IMR-90 (cell line): ENCODE data around the gene SPEM1. TPM values are rescaled to one million over a fixed set of nuclear protein-coding genes. Genes with fewer than 3 reads are reported as not detected.
A peak's percentile ranks its signal among the peaks of the same experiment; 100 is the strongest.

ENCODE experiments used
- ATAC-seq: fragments of 200-7000 bp; cut with Tn5 transposase; 2 replicates; pipeline ENCODE4 v1.9.1; 2020; ENCODE audit warnings: low read depth, mild to moderate bottlenecking, moderate library complexity
- BruUV-seq: library from RNA; stranded (reverse); fragments of 400-500 nt; replicated peaks from 2 replicates; lab custom pipeline; 2021; lab: Mats Ljungman, UMichigan
- CTCF ChIA-PET: fragments of 300-600 bp; formaldehyde crosslinking; extraction: SDS; loops from one replicate; lab custom pipeline; 2021; ENCODE audit warnings: antibody characterized with exemption; lab: Yijun Ruan, JAX
- POLR2A ChIA-PET: fragments of 300-600 bp; sonication (Branson Sonifier 250); formaldehyde crosslinking; loops from one replicate; lab custom pipeline; 2022; ENCODE audit warnings: antibody characterized with exemption; ENCODE audit not compliant: unreplicated experiment; lab: Charles Lee
- DNase-seq: peaks from one replicate; pipeline ENCODE4 v3.0.0; 2013
- H2AFZ ChIP-seq: replicated peaks from 2 replicates; pipeline ENCODE3; 2013; ENCODE audit warnings: low read length, mild to moderate bottlenecking; ENCODE audit not compliant: poor library complexity
- H2AK5ac ChIP-seq: 2 replicates; pipeline ENCODE4 v1.6.1; 2013; ENCODE audit warnings: low read depth, low read length, inconsistent platforms
- H2AK9ac ChIP-seq: replicated peaks from 2 replicates; pipeline ENCODE3; 2013; ENCODE audit warnings: mild to moderate bottlenecking, low read depth, low read length, moderate library complexity; ENCODE audit not compliant: poor library complexity
- H2BK120ac ChIP-seq: 2 replicates; pipeline ENCODE4 v1.6.1; 2013; ENCODE audit warnings: low read depth, low read length, inconsistent platforms
- H2BK15ac ChIP-seq: 3 replicates; pipeline ENCODE4 v1.6.1; 2013; ENCODE audit warnings: low read depth, low read length, inconsistent platforms
- H2BK20ac ChIP-seq: 2 replicates; pipeline ENCODE4 v1.6.1; 2013; ENCODE audit warnings: low read depth, mild to moderate bottlenecking, inconsistent platforms, low read length, moderate library complexity
- H2BK5ac ChIP-seq: 2 replicates; pipeline ENCODE4 v1.6.1; 2013; ENCODE audit warnings: mild to moderate bottlenecking, low read depth, low read length, inconsistent platforms; ENCODE audit not compliant: poor library complexity, severe bottlenecking
- H3K14ac ChIP-seq: replicated peaks from 2 replicates; pipeline ENCODE4 v1.6.1; 2013; ENCODE audit warnings: low read depth, low read length, inconsistent platforms
- H3K18ac ChIP-seq: 2 replicates; pipeline ENCODE4 v1.6.1; 2013; ENCODE audit warnings: low read depth, low read length, control low read depth
- H3K23ac ChIP-seq: 2 replicates; pipeline ENCODE4 v1.6.1; 2013; ENCODE audit warnings: low read depth, low read length, inconsistent platforms
- H3K27ac ChIP-seq: 2 replicates; pipeline ENCODE4 v1.5.1; 2013; ENCODE audit warnings: mild to moderate bottlenecking, control low read depth, low read length; ENCODE audit not compliant: insufficient read depth
- H3K27me3 ChIP-seq: 2 replicates; pipeline ENCODE4 v1.6.1; 2013; ENCODE audit warnings: low read length; ENCODE audit not compliant: control insufficient read depth, insufficient read depth
- H3K36me3 ChIP-seq: 2 replicates; pipeline ENCODE4 v1.6.1; 2013; ENCODE audit warnings: low read length, mixed read lengths; ENCODE audit not compliant: control insufficient read depth, insufficient read depth
- H3K4ac ChIP-seq: 2 replicates; pipeline ENCODE4 v1.6.1; 2013; ENCODE audit warnings: low read depth, low read length, inconsistent platforms
- H3K4me1 ChIP-seq: 2 replicates; pipeline ENCODE4 v1.6.1; 2013; ENCODE audit warnings: low read length, mixed read lengths; ENCODE audit not compliant: control insufficient read depth, insufficient read depth
- H3K4me2 ChIP-seq: 2 replicates; pipeline ENCODE4 v1.6.1; 2013; ENCODE audit warnings: low read depth, mild to moderate bottlenecking, control low read depth, low read length, moderate library complexity
- H3K4me3 ChIP-seq: 2 replicates; pipeline ENCODE4 v1.5.1; 2013; ENCODE audit warnings: low read depth, mild to moderate bottlenecking, control low read depth, low read length, moderate library complexity; ENCODE audit not compliant: insufficient read depth
- H3K56ac ChIP-seq: 2 replicates; pipeline ENCODE4 v1.6.1; 2013; ENCODE audit warnings: low read length, inconsistent platforms; ENCODE audit not compliant: insufficient read depth; ENCODE audit errors: extremely low read depth
- H3K79me1 ChIP-seq, 2 experiments: 2 replicates each; pipeline ENCODE4 v1.6.1; 2013; ENCODE audit warnings: low read length in 2 of 2, inconsistent platforms in 1 of 2, low read depth in 1 of 2
- H3K9ac ChIP-seq: 2 replicates; pipeline ENCODE4 v1.6.1; 2013; ENCODE audit warnings: low read depth, low read length, control low read depth
- H3K9me1 ChIP-seq: 2 replicates; pipeline ENCODE4 v1.6.1; 2013; ENCODE audit warnings: low read length, inconsistent platforms; ENCODE audit not compliant: insufficient read depth
- H3K9me3 ChIP-seq: 2 replicates; pipeline ENCODE4 v1.6.1; 2013; ENCODE audit warnings: low read length; ENCODE audit not compliant: control insufficient read depth, insufficient read depth
- H4K20me1 ChIP-seq: 2 replicates; pipeline ENCODE4 v1.6.1; 2013; ENCODE audit warnings: low read length, inconsistent platforms; ENCODE audit not compliant: insufficient read depth
- H4K5ac ChIP-seq: 2 replicates; pipeline ENCODE4 v1.6.1; 2013; ENCODE audit warnings: mild to moderate bottlenecking, low read depth, low read length, control low read depth
- H4K8ac ChIP-seq, 2 experiments: 2 replicates each; pipeline ENCODE4 v1.6.1; 2013; ENCODE audit warnings: low read depth in 2 of 2, low read length in 2 of 2, control low read depth in 1 of 2, inconsistent platforms in 1 of 2
- H4K91ac ChIP-seq: 2 replicates; pipeline ENCODE4 v1.6.1; 2013; ENCODE audit warnings: low read depth, low read length, inconsistent platforms; ENCODE audit not compliant: insufficient read depth
- POLR2A ChIP-seq: IDR thresholded peaks from 2 replicates; pipeline ENCODE4 v1.6.1; 2012; ENCODE audit warnings: mild to moderate bottlenecking, low read depth, low read length
- RFX5 ChIP-seq: IDR thresholded peaks from 2 replicates; pipeline ENCODE4 v1.8.0; 2012; ENCODE audit warnings: low read depth, mild to moderate bottlenecking, low read length, moderate library complexity
- WGBS, 2 experiments: methylation state at CpG; one replicate each; pipeline versions ENCODE4 v1.1.5 to v1.1.7; 2013; ENCODE audit warnings: missing lambda C conversion rate in 2 of 2; ENCODE audit not compliant: insufficient read length in 1 of 2; ENCODE audit errors: extremely low coverage in 2 of 2; 5-methylcytosine and 5-hydroxymethylcytosine counted together
- dilution Hi-C: fragments of 300-500 bp; cut with HindIII; formaldehyde crosslinking; loops from one replicate; pipeline ENCODE4 v1.14.3; 2018; ENCODE audit warnings: low sequenced_read_pairs; ENCODE audit not compliant: unreplicated experiment
- in situ Hi-C: fragments of 300-500 bp; cut with MboI; formaldehyde crosslinking; loops from 3 replicates; pipeline ENCODE4 v1.14.3; 2019; ENCODE audit warnings: low sequenced_read_pairs, inconsistent platforms, mixed read lengths
- intact Hi-C: fragments of 100-400 bp; cut with micrococcal nuclease; formaldehyde crosslinking; loops from 2 replicates; pipeline ENCODE4 v1.10.0; 2022
- polyA plus RNA-seq, 3 experiments: library from polyadenylated mRNA; depleted of rRNA; stranded (reverse); fragments of >200 nt; gene quantifications; 2 replicates each; pipeline ENCODE4 v1.2.3, GENCODE V29; 2012; ENCODE audit warnings: low replicate concordance in 1 of 3
- total RNA-seq: library from RNA; depleted of rRNA; stranded (reverse); fragments of >200 nt; gene quantifications from 2 replicates; pipeline ENCODE4 v1.2.3, GENCODE V29; 2012

Gene SPEM1
- total and polyA plus RNA-seq, 2 of the 4 experiments (the other 2 are of a cell fraction), result not detected

- no peak overlapping the region for H3K56ac ChIP-seq
- H3K36me3 ChIP-seq, result no peaks in the 10 kb centered on the region
- peaks cover 26% of the 10 kb centered on the region for H3K27me3 ChIP-seq
- ChIA-PET CTCF (no interaction called here), POLR2A (interaction anchor here (0.6 kb wide), 1 partner anchor 13 kb away, joined by 4 read pairs; no protein-coding TSS in a partner anchor)
- H4K91ac ChIP-seq, result no peak overlapping the region
- no peak overlapping the region for H2BK15ac ChIP-seq
- TF ChIP-seq POLR2A (0 out of 2 replicates have a peak, but pooled peaks have one; percentile 5), RFX5 (no peak)
- peak overlapping the region; percentile 3 for H3K4me2 ChIP-seq
- H3K27ac ChIP-seq, result no peak overlapping the region
- H2AFZ ChIP-seq, result peak overlapping the region; percentile 84
- no peak overlapping the region for H3K4ac ChIP-seq
- peaks cover 2% of the 10 kb centered on the region; the same call in 1 of the 2 replicates for H3K9me1 ChIP-seq
- H3K4me3 ChIP-seq, result no peak overlapping the region
- H2BK120ac ChIP-seq, result no peak overlapping the region
- peak; percentile 47 for DNase-seq
- no peak overlapping the region for H2AK9ac ChIP-seq
- no peak overlapping the region for H4K8ac ChIP-seq
- H3K79me1 ChIP-seq, result no peaks in the 10 kb centered on the region
- H3K9me3 ChIP-seq, result peaks cover 8% of the 10 kb centered on the region; the same call in 1 of the 2 replicates
- H3K4me1 ChIP-seq, result peaks cover 7% of the 10 kb centered on the region; the same call in 1 of the 2 replicates
- H4K5ac ChIP-seq, result no peak overlapping the region
- H2BK5ac ChIP-seq, result no peak overlapping the region
- BruUV-seq, result no TSS peak
- in situ Hi-C loops, result no loop called here
- no peak overlapping the region for H2BK20ac ChIP-seq
- intact Hi-C loops, result no loop called here
- no peak overlapping the region for H3K18ac ChIP-seq
- no peak overlapping the region for H2AK5ac ChIP-seq
- WGBS, 2 experiments, result 19% methylated on average over 3 of the region's 7 CpGs; no CpG with 5 or more reads in 1 of the 2 experiments
- dilution Hi-C loops, result no loop called here
- no peak overlapping the region for H3K14ac ChIP-seq
- no peak overlapping the region for H3K23ac ChIP-seq
- H3K9ac ChIP-seq, result no peak overlapping the region
- ATAC-seq, result peak; percentile 44
- H4K20me1 ChIP-seq, result no peaks in the 10 kb centered on the region
Observed at GRCh38 chr17:7380321-7380720, 39.8 kb upstream of the SPEM1 start.
